GM23338 (cell line): ENCODE results near the gene SMG7.

Experiments used
- EZH2phosphoT487 ChIP-seq: fragments of 200-600 bp; sonication (generic); IDR thresholded peaks from one replicate; pipeline ENCODE4 v1.8.1; 2018; ENCODE audit warnings: antibody characterized with exemption; ENCODE audit not compliant: unreplicated experiment
- TF ChIP-seq, protein P1 (sequence below), 2 experiments: fragments of 200-600 bp in 1 of 2; sonication (generic) in 1 of 2; conservative IDR thresholded peaks; 2 replicates each; pipeline versions ENCODE4 v1.5.1 to v1.6.1; 2016 to 2017; ENCODE audit warnings: antibody characterized with exemption in 2 of 2, low read depth in 2 of 2, mild to moderate bottlenecking in 2 of 2, moderate library complexity in 1 of 2
- TF ChIP-seq, protein P2 (sequence below): IDR thresholded peaks from one replicate; pipeline ENCODE4 v1.6.1; 2018; ENCODE audit warnings: antibody characterized with exemption; ENCODE audit not compliant: unreplicated experiment
- TF ChIP-seq, protein P3 (sequence below): IDR thresholded peaks from 2 replicates; pipeline ENCODE4 v1.6.1; 2016; ENCODE audit warnings: antibody characterized with exemption

DNA sequence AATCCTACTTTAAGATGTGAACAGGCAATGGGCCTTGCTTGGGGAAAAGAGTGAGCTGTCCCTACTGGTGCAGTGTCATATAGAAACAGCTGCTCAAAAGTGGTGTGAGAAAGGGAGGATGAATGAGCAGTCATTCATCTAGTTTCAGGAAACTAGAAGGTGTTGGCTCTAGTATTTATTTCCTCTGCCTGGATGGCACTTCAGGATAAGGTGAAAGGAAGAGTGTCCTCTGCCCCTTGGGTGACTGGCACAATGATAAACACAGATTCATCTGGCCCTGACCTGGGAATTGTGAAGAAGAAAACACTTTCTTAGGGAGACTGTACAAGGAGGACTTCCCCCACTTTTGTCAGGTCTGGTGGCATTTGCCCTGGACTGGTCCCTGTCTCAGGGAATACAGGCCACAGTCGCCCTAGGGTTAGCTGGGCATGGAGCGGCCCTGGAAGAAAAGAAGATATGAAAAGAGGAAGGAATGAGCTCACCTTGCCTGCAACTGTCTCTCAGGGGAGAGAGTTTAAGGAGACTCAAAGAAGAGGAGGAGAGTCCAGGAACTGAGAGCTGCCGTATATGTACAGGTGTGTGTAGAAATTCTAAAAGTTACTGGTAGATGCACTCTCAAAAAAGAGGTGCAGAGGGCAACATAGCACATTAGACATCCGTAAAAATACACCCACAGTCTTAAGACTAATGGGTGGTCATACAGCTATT, 40.3 kb upstream of the SMG7 start:
- TF ChIP-seq, protein P1, sequence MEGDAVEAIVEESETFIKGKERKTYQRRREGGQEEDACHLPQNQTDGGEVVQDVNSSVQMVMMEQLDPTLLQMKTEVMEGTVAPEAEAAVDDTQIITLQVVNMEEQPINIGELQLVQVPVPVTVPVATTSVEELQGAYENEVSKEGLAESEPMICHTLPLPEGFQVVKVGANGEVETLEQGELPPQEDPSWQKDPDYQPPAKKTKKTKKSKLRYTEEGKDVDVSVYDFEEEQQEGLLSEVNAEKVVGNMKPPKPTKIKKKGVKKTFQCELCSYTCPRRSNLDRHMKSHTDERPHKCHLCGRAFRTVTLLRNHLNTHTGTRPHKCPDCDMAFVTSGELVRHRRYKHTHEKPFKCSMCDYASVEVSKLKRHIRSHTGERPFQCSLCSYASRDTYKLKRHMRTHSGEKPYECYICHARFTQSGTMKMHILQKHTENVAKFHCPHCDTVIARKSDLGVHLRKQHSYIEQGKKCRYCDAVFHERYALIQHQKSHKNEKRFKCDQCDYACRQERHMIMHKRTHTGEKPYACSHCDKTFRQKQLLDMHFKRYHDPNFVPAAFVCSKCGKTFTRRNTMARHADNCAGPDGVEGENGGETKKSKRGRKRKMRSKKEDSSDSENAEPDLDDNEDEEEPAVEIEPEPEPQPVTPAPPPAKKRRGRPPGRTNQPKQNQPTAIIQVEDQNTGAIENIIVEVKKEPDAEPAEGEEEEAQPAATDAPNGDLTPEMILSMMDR (conservative IDR thresholded peaks at IDR 0.05; ENCODE audit: low read depth in 2 of 2): no peak
- TF ChIP-seq, protein P2, sequence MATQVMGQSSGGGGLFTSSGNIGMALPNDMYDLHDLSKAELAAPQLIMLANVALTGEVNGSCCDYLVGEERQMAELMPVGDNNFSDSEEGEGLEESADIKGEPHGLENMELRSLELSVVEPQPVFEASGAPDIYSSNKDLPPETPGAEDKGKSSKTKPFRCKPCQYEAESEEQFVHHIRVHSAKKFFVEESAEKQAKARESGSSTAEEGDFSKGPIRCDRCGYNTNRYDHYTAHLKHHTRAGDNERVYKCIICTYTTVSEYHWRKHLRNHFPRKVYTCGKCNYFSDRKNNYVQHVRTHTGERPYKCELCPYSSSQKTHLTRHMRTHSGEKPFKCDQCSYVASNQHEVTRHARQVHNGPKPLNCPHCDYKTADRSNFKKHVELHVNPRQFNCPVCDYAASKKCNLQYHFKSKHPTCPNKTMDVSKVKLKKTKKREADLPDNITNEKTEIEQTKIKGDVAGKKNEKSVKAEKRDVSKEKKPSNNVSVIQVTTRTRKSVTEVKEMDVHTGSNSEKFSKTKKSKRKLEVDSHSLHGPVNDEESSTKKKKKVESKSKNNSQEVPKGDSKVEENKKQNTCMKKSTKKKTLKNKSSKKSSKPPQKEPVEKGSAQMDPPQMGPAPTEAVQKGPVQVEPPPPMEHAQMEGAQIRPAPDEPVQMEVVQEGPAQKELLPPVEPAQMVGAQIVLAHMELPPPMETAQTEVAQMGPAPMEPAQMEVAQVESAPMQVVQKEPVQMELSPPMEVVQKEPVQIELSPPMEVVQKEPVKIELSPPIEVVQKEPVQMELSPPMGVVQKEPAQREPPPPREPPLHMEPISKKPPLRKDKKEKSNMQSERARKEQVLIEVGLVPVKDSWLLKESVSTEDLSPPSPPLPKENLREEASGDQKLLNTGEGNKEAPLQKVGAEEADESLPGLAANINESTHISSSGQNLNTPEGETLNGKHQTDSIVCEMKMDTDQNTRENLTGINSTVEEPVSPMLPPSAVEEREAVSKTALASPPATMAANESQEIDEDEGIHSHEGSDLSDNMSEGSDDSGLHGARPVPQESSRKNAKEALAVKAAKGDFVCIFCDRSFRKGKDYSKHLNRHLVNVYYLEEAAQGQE: no peak
- TF ChIP-seq, protein P3, sequence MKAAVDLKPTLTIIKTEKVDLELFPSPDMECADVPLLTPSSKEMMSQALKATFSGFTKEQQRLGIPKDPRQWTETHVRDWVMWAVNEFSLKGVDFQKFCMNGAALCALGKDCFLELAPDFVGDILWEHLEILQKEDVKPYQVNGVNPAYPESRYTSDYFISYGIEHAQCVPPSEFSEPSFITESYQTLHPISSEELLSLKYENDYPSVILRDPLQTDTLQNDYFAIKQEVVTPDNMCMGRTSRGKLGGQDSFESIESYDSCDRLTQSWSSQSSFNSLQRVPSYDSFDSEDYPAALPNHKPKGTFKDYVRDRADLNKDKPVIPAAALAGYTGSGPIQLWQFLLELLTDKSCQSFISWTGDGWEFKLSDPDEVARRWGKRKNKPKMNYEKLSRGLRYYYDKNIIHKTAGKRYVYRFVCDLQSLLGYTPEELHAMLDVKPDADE: no peak
- TF ChIP-seq EZH2phosphoT487: no peak
